ENCODE results near the gene AGAP1.

GRCh38 chr2:235493402-235493774, 455 bp upstream of the AGAP1 start:
- TF ChIP-seq, protein P1, sequence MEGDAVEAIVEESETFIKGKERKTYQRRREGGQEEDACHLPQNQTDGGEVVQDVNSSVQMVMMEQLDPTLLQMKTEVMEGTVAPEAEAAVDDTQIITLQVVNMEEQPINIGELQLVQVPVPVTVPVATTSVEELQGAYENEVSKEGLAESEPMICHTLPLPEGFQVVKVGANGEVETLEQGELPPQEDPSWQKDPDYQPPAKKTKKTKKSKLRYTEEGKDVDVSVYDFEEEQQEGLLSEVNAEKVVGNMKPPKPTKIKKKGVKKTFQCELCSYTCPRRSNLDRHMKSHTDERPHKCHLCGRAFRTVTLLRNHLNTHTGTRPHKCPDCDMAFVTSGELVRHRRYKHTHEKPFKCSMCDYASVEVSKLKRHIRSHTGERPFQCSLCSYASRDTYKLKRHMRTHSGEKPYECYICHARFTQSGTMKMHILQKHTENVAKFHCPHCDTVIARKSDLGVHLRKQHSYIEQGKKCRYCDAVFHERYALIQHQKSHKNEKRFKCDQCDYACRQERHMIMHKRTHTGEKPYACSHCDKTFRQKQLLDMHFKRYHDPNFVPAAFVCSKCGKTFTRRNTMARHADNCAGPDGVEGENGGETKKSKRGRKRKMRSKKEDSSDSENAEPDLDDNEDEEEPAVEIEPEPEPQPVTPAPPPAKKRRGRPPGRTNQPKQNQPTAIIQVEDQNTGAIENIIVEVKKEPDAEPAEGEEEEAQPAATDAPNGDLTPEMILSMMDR (IDR thresholded peaks at IDR 0.05) = peak in 1 of 4 experiments; percentile 12
- no peak for TF ChIP-seq POLR2AphosphoS5 (IDR thresholded peaks at IDR 0.05)
